ENCODE measurements around the gene DNAH1.

DNA sequence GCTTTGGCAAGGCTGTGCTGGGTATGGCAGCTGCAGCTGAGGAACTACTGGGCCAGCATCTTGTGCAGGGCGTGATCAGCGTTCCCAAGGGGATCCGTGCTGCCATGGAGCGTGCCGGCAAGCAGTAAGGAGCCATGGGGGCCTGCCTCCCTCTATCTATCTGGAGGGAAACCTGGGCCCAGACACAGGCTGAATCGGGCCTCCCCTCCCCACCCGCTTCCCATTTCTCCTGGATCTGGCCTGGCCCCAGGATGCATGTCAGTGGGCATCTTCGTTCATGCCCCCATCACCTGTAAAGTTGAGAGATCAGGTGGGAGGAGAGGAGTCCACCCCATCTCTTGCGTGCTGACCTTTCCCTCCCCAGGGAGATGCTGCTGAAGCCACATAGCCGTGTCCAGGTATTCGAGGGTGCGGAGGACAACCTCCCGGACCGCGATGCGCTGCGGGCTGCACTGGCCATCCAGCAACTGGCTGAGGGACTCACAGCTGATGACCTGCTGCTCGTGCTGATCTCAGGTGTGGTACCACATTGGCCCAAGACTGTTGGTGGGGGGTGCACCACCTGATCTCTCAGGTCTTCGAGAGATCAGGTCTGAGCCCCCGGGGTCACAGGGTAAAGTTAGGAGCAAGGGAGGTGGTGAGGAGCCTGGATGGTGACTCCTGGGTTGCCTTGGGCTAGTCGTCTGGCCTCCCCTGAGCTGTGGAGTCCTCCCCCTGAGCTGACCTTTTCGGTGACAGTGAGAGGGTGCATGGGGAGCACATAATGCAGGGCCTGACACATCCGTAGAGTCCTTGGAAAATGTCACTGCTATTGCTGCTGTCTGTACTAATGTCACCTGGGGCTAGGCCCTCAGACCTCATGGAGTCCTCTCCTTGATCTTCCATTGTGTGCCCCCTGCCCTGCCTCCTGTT lies 25.3 kb upstream of the DNAH1 start:
- no peak for TF ChIP-seq EZH2 (IDR thresholded peaks at IDR 0.05; ENCODE audit: low read depth, unreplicated experiment)
- TF ChIP-seq, protein P1, sequence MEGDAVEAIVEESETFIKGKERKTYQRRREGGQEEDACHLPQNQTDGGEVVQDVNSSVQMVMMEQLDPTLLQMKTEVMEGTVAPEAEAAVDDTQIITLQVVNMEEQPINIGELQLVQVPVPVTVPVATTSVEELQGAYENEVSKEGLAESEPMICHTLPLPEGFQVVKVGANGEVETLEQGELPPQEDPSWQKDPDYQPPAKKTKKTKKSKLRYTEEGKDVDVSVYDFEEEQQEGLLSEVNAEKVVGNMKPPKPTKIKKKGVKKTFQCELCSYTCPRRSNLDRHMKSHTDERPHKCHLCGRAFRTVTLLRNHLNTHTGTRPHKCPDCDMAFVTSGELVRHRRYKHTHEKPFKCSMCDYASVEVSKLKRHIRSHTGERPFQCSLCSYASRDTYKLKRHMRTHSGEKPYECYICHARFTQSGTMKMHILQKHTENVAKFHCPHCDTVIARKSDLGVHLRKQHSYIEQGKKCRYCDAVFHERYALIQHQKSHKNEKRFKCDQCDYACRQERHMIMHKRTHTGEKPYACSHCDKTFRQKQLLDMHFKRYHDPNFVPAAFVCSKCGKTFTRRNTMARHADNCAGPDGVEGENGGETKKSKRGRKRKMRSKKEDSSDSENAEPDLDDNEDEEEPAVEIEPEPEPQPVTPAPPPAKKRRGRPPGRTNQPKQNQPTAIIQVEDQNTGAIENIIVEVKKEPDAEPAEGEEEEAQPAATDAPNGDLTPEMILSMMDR (conservative IDR thresholded peaks at IDR 0.05; ENCODE audit: low read depth in 2 of 2), result no peak
- TF ChIP-seq POLR2AphosphoS5 (IDR thresholded peaks at IDR 0.05; ENCODE audit: low read depth), result no peak
- no peak for TF ChIP-seq CREB1 (CRISPR knock-in tag; IDR thresholded peaks at IDR 0.05; ENCODE audit: low read depth)
- TF ChIP-seq, protein P2, sequence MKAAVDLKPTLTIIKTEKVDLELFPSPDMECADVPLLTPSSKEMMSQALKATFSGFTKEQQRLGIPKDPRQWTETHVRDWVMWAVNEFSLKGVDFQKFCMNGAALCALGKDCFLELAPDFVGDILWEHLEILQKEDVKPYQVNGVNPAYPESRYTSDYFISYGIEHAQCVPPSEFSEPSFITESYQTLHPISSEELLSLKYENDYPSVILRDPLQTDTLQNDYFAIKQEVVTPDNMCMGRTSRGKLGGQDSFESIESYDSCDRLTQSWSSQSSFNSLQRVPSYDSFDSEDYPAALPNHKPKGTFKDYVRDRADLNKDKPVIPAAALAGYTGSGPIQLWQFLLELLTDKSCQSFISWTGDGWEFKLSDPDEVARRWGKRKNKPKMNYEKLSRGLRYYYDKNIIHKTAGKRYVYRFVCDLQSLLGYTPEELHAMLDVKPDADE (IDR thresholded peaks at IDR 0.05), result no peak
- TF ChIP-seq REST (IDR thresholded peaks at IDR 0.05; ENCODE audit: unreplicated experiment), result no peak
- TF ChIP-seq JUNB (IDR thresholded peaks at IDR 0.05; ENCODE audit: unreplicated experiment), result no peak
- TF ChIP-seq ZNF331 (CRISPR knock-in tag; IDR thresholded peaks at IDR 0.05; ENCODE audit: low read depth), result no peak
- no peak for TF ChIP-seq ZNF114 (CRISPR knock-in tag; IDR thresholded peaks at IDR 0.05)

Data from GM23338 (cell line).